Endothelial cell of umbilical vein (primary cell): Measurements from ENCODE around the gene PRSS53.

Source experiments
- EZH2 ChIP-seq: IDR thresholded peaks from 2 replicates; pipeline ENCODE4 v1.6.1; 2012; ENCODE audit warnings: borderline replicate concordance, low read depth, mild to moderate bottlenecking, moderate library complexity, low read length, inconsistent platforms; ENCODE audit not compliant: severe bottlenecking
- FOS ChIP-seq: IDR thresholded peaks from 2 replicates; pipeline ENCODE4 v1.6.1; 2011; ENCODE audit warnings: mild to moderate bottlenecking, low read length, moderate library complexity, borderline replicate concordance; ENCODE audit not compliant: insufficient read depth
- GATA2 ChIP-seq: IDR thresholded peaks from 2 replicates; pipeline ENCODE4 v1.7.0; 2011; ENCODE audit warnings: low read depth, mild to moderate bottlenecking, moderate library complexity, mixed read lengths, low read length; ENCODE audit not compliant: insufficient read length, insufficient read depth
- JUN ChIP-seq: IDR thresholded peaks from 2 replicates; pipeline ENCODE4 v1.6.1; 2011; ENCODE audit warnings: borderline replicate concordance, low read depth; ENCODE audit not compliant: insufficient read length, insufficient read depth
- POLR2A ChIP-seq: IDR thresholded peaks from 2 replicates; pipeline ENCODE4 v1.6.1; 2012; ENCODE audit warnings: low read depth, mild to moderate bottlenecking, control low read depth, low read length
- TF ChIP-seq, protein P1 (sequence below): IDR thresholded peaks from 2 replicates; pipeline ENCODE4 v1.6.1; 2011; ENCODE audit not compliant: insufficient read depth, insufficient read length
- TF ChIP-seq, protein P2 (sequence below), 2 donors: IDR thresholded peaks; 1 replicate in 1 of 2; 2 replicates in 1 of 2; pipeline ENCODE4 v1.5.1; 2011; ENCODE audit warnings: low read length in 2 of 2, mild to moderate bottlenecking in 2 of 2, moderate library complexity in 2 of 2, control low read depth in 1 of 2, inconsistent platforms in 1 of 2, low read depth in 1 of 2; ENCODE audit not compliant: insufficient read depth in 1 of 2; ENCODE audit errors: extremely low read depth in 1 of 2

DNA sequence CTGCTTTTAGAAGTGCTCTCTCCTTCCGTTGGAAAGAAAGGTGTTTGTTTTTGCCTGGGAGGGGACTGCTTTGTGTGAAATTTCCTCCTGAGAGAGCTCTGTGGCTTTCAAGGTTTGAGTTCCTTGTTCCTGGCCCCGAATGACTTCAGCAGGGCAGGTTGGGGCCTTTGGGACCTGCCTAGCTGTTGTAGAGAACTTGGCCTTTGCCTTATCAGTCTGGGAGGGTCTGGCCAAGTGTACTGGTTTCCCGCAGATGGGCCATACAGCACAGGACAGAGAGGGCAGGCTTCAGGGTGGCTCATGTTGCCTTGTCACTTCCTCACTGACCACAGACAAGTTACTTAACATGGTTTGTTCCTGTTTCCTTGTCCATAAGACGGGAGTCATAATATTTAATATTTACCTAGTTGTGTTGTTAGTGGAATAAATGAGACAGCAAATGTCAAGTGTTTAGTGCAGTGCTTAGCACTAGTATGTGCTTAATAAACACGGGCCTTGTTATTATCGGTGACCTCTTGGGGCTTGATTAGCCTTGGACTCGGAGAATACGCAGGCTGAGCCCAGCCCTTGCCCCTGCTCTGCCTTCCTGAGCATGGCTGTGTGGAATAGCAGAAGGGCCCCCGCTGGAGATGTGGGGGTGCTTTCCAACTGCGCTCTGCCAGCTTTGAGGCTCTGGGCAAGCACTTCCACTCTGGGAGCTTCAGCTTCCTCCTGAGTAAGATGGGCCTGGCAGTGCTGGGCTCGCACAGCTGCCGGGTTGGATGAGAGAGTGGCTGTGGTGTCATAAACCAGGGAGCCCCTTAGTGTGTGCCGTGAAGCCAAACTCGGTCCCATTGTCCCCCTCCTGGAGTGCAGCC is 40.2 kb upstream of the PRSS53 start:
- TF ChIP-seq, protein P1, sequence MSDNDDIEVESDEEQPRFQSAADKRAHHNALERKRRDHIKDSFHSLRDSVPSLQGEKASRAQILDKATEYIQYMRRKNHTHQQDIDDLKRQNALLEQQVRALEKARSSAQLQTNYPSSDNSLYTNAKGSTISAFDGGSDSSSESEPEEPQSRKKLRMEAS: no peak
- TF ChIP-seq POLR2A (no peak), EZH2 (no peak), GATA2 (no peak), FOS (no peak), JUN (no peak)
- TF ChIP-seq, protein P2, sequence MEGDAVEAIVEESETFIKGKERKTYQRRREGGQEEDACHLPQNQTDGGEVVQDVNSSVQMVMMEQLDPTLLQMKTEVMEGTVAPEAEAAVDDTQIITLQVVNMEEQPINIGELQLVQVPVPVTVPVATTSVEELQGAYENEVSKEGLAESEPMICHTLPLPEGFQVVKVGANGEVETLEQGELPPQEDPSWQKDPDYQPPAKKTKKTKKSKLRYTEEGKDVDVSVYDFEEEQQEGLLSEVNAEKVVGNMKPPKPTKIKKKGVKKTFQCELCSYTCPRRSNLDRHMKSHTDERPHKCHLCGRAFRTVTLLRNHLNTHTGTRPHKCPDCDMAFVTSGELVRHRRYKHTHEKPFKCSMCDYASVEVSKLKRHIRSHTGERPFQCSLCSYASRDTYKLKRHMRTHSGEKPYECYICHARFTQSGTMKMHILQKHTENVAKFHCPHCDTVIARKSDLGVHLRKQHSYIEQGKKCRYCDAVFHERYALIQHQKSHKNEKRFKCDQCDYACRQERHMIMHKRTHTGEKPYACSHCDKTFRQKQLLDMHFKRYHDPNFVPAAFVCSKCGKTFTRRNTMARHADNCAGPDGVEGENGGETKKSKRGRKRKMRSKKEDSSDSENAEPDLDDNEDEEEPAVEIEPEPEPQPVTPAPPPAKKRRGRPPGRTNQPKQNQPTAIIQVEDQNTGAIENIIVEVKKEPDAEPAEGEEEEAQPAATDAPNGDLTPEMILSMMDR (IDR thresholded peaks at IDR 0.05; ENCODE audit: extremely low read depth in 1 of 2, insufficient read depth in 1 of 2, low read depth in 1 of 2, low read length in 2 of 2): no peak
